ENCODE data around the gene USHBP1. TPM values are rescaled to one million over a fixed set of nuclear protein-coding genes. Genes with fewer than 3 reads are reported as not detected.

USHBP1 gene
- total RNA-seq, 2 donors from 2014 or later: 3.5 to 8.4 TPM

DNA sequence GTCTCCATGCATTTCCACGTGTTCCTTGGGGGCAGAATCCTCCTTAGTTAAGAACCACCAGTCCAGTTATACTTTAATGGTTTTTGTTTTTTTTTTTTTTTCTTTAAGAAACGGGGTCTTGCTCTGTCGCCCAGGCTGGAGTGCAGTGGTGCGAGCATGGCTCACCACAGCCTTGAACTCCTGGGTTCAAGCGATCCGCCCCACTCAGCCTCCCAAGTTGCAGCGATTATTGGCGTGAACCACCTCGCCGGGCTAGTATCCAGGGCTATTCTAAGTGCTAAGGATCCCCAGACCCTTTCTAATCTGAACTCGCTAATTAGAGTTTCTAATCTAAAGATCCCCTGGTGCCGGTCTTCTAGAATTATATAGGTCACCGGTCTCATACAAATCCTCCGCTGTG is 29.1 kb upstream of the USHBP1 start:
- TF ChIP-seq POLR2AphosphoS5 (IDR thresholded peaks at IDR 0.05) (no peak), POLR2A (IDR thresholded peaks at IDR 0.05) (no peak), CTCF (IDR thresholded peaks at IDR 0.05) (no peak)
- Histone ChIP-seq H3K27ac (no peak overlapping the region), H3K27me3 (replicated peaks; ENCODE audit: insufficient read depth) (no peaks in the 10 kb centered on the region), H3K4me3 (no peak overlapping the region), H3K4me1 (replicated peaks) (no peaks in the 10 kb centered on the region), H3K36me3 (no peaks in the 10 kb centered on the region), H3K9me3 (no peaks in the 10 kb centered on the region)
- 92% methylated on average over 14 of the region's 14 CpGs for WGBS
- intact Hi-C loops (cut with DNase I): loop anchor here (5.0 kb wide), 1 partner anchor 94 kb away; no protein-coding TSS in a partner anchor
- no peak for DNase-seq (ENCODE audit: low spot score)

GRCh38 chr19:17292301-17293074 is 27.9 kb upstream of the USHBP1 start:
- intact Hi-C loops (cut with DNase I): loop anchor here (5.0 kb wide), 1 partner anchor 95 kb away; no protein-coding TSS in a partner anchor

GRCh38 chr19:17289489-17289888 is 24.9 kb upstream of the USHBP1 start:
- 20% methylated on average over 22 of the region's 22 CpGs for WGBS
- no peaks in the 10 kb centered on the region for H3K4me1 ChIP-seq (replicated peaks)
- no peak overlapping the region for H3K4me3 ChIP-seq
- no peak overlapping the region for H3K27ac ChIP-seq
- intact Hi-C loops (cut with DNase I): no loop called here
- no peaks in the 10 kb centered on the region for H3K36me3 ChIP-seq
- no peak for DNase-seq (ENCODE audit: low spot score)
- no peaks in the 10 kb centered on the region for H3K9me3 ChIP-seq
- no peaks in the 10 kb centered on the region for H3K27me3 ChIP-seq (replicated peaks; ENCODE audit: insufficient read depth)
- TF ChIP-seq POLR2AphosphoS5 (IDR thresholded peaks at IDR 0.05) (no peak), CTCF (IDR thresholded peaks at IDR 0.05) (peak in 1 of 4 experiments; percentile 24)

More at GRCh38 chr19:17292301-17293074, 27.9 kb upstream of the USHBP1 start:
- 19% methylated on average over 34 of the region's 46 CpGs for WGBS
- no peaks in the 10 kb centered on the region for H3K27me3 ChIP-seq (replicated peaks; ENCODE audit: insufficient read depth)
- no peaks in the 10 kb centered on the region for H3K9me3 ChIP-seq
- DNase-seq (ENCODE audit: low spot score): peak; percentile 59
- no peaks in the 10 kb centered on the region for H3K4me1 ChIP-seq (replicated peaks)
- peak; percentile 39 for TF ChIP-seq POLR2AphosphoS5 (IDR thresholded peaks at IDR 0.05)
- TF ChIP-seq CTCF (IDR thresholded peaks at IDR 0.05): peak in 3 of 4 experiments; percentile 15 to 64 (median 61)
- TF ChIP-seq POLR2A (IDR thresholded peaks at IDR 0.05): no peak
- peak overlapping the region; percentile 22 to 35 for H3K4me3 ChIP-seq
- peak overlapping the region; percentile 29 to 44 for H3K27ac ChIP-seq
- no peaks in the 10 kb centered on the region for H3K36me3 ChIP-seq

- H3K4me3 ChIP-seq: no peak overlapping the region
- H3K9me3 ChIP-seq: no peaks in the 10 kb centered on the region
- no peak overlapping the region for H3K27ac ChIP-seq
- no peak for DNase-seq (ENCODE audit: low spot score)
- TF ChIP-seq POLR2AphosphoS5 (IDR thresholded peaks at IDR 0.05) (no peak), CTCF (IDR thresholded peaks at IDR 0.05) (no peak), POLR2A (IDR thresholded peaks at IDR 0.05) (no peak)
- intact Hi-C loops (cut with DNase I): no loop called here
- H3K4me1 ChIP-seq (replicated peaks): peaks cover 3% of the 10 kb centered on the region
- no peaks in the 10 kb centered on the region for H3K36me3 ChIP-seq
- WGBS: 87% methylated on average over 9 of the region's 9 CpGs
- H3K27me3 ChIP-seq (replicated peaks; ENCODE audit: insufficient read depth): no peaks in the 10 kb centered on the region
Measured at GRCh38 chr19:17286752-17287151, 22.2 kb upstream of the USHBP1 start.

- Histone ChIP-seq H3K9me3 (no peaks in the 10 kb centered on the region), H3K4me3 (no peak overlapping the region), H3K4me1 (replicated peaks) (peaks cover 6% of the 10 kb centered on the region), H3K36me3 (no peaks in the 10 kb centered on the region), H3K27me3 (replicated peaks; ENCODE audit: insufficient read depth) (no peaks in the 10 kb centered on the region), H3K27ac (no peak overlapping the region)
- no peak for DNase-seq (ENCODE audit: low spot score)
- TF ChIP-seq POLR2A (IDR thresholded peaks at IDR 0.05) (no peak), POLR2AphosphoS5 (IDR thresholded peaks at IDR 0.05) (no peak), CTCF (IDR thresholded peaks at IDR 0.05) (no peak)
- intact Hi-C loops (cut with DNase I): no loop called here
- WGBS: 95% methylated on average over 11 of the region's 11 CpGs
Measured at GRCh38 chr19:17286263-17286662, 21.7 kb upstream of the USHBP1 start.

All from prostate gland (tissue), 2 donors.